ENCODE data around the gene HAND1.
A peak's percentile ranks its signal among the peaks of the same experiment; 100 is the strongest.

The HAND1 gene

GRCh38 chr5:154478224-154478565 is at the start of gene HAND1:
HAND1 (minus strand) TSS chr5:154478227; CDS start chr5:154478008, 219 bp downstream.
- H3K27me3 ChIP-seq (ENCODE audit: control insufficient read depth, insufficient read depth, low read length), result peaks cover 98% of the 10 kb centered on the region

GRCh38 chr5:154526231-154527226 is 48.5 kb upstream of the HAND1 start:
- Histone ChIP-seq H3K4me3 (ENCODE audit: low read length) (no peak overlapping the region), H3K27me3 (ENCODE audit: control insufficient read depth, insufficient read depth, low read length) (no peaks in the 10 kb centered on the region), H3K4me1 (ENCODE audit: control insufficient read depth, insufficient read depth, low read length) (no peaks in the 10 kb centered on the region), H3K27ac (ENCODE audit: low read length) (no peak overlapping the region), H3K36me3 (ENCODE audit: control insufficient read depth, insufficient read depth, low read length) (no peaks in the 10 kb centered on the region), H3K9me3 (ENCODE audit: control insufficient read depth, insufficient read depth, low read length) (no peaks in the 10 kb centered on the region)
- DNase-seq (ENCODE audit: low read depth, low spot score), result no peak
- WGBS (ENCODE audit: insufficient coverage, insufficient read length), result no CpG with 5 or more reads among the region's 12 CpGs

More at GRCh38 chr5:154478224-154478565, at the start of gene HAND1:
- WGBS (ENCODE audit: insufficient coverage, insufficient read length), result no CpG with 5 or more reads among the region's 20 CpGs
- no peak within 1 kb of the TSS for H3K27ac ChIP-seq (ENCODE audit: low read length)
- no peaks in the 10 kb centered on the region for H3K9me3 ChIP-seq (ENCODE audit: control insufficient read depth, insufficient read depth, low read length)
- H3K4me1 ChIP-seq (ENCODE audit: control insufficient read depth, insufficient read depth, low read length), result peaks cover 15% of the 10 kb centered on the region
- no peak for DNase-seq (ENCODE audit: low read depth, low spot score)
- H3K4me3 ChIP-seq (ENCODE audit: low read length), result peak within 1 kb of the TSS; percentile 26; the same call in 1 of the 2 replicates
- H3K36me3 ChIP-seq (ENCODE audit: control insufficient read depth, insufficient read depth, low read length), result no peaks in the 10 kb centered on the region

- Histone ChIP-seq H3K36me3 (ENCODE audit: control insufficient read depth, insufficient read depth, low read length) (no peaks in the 10 kb centered on the region), H3K4me1 (ENCODE audit: control insufficient read depth, insufficient read depth, low read length) (no peaks in the 10 kb centered on the region), H3K4me3 (ENCODE audit: low read length) (no peak overlapping the region), H3K9me3 (ENCODE audit: control insufficient read depth, insufficient read depth, low read length) (no peaks in the 10 kb centered on the region), H3K27me3 (ENCODE audit: control insufficient read depth, insufficient read depth, low read length) (no peaks in the 10 kb centered on the region), H3K27ac (ENCODE audit: low read length) (no peak overlapping the region)
- WGBS (ENCODE audit: insufficient coverage, insufficient read length), result no CpG with 5 or more reads among the region's 2 CpGs
- no peak for DNase-seq (ENCODE audit: low read depth, low spot score)
Measured at GRCh38 chr5:154524859-154525258, 46.8 kb upstream of the HAND1 start.

GRCh38 chr5:154524181-154524580 is 46.2 kb upstream of the HAND1 start:
- Histone ChIP-seq H3K4me3 (ENCODE audit: low read length) (no peak overlapping the region), H3K9me3 (ENCODE audit: control insufficient read depth, insufficient read depth, low read length) (no peaks in the 10 kb centered on the region), H3K4me1 (ENCODE audit: control insufficient read depth, insufficient read depth, low read length) (no peaks in the 10 kb centered on the region), H3K36me3 (ENCODE audit: control insufficient read depth, insufficient read depth, low read length) (no peaks in the 10 kb centered on the region), H3K27ac (ENCODE audit: low read length) (no peak overlapping the region), H3K27me3 (ENCODE audit: control insufficient read depth, insufficient read depth, low read length) (no peaks in the 10 kb centered on the region)
- DNase-seq (ENCODE audit: low read depth, low spot score), result no peak
- no CpG with 5 or more reads among the region's 4 CpGs for WGBS (ENCODE audit: insufficient coverage, insufficient read length)

GRCh38 chr5:154523709-154524108 is 45.7 kb upstream of the HAND1 start:
- no peak for DNase-seq (ENCODE audit: low read depth, low spot score)
- Histone ChIP-seq H3K4me3 (ENCODE audit: low read length) (no peak overlapping the region), H3K4me1 (ENCODE audit: control insufficient read depth, insufficient read depth, low read length) (no peaks in the 10 kb centered on the region), H3K9me3 (ENCODE audit: control insufficient read depth, insufficient read depth, low read length) (no peaks in the 10 kb centered on the region), H3K27ac (ENCODE audit: low read length) (no peak overlapping the region), H3K27me3 (ENCODE audit: control insufficient read depth, insufficient read depth, low read length) (no peaks in the 10 kb centered on the region), H3K36me3 (ENCODE audit: control insufficient read depth, insufficient read depth, low read length) (no peaks in the 10 kb centered on the region)
- no CpG with 5 or more reads among the region's 3 CpGs for WGBS (ENCODE audit: insufficient coverage, insufficient read length)

- DNase-seq (ENCODE audit: low read depth, low spot score), result no peak
- Histone ChIP-seq H3K9me3 (ENCODE audit: control insufficient read depth, insufficient read depth, low read length) (no peaks in the 10 kb centered on the region), H3K4me3 (ENCODE audit: low read length) (no peak overlapping the region), H3K4me1 (ENCODE audit: control insufficient read depth, insufficient read depth, low read length) (no peaks in the 10 kb centered on the region), H3K27ac (ENCODE audit: low read length) (no peak overlapping the region), H3K27me3 (ENCODE audit: control insufficient read depth, insufficient read depth, low read length) (no peaks in the 10 kb centered on the region), H3K36me3 (ENCODE audit: control insufficient read depth, insufficient read depth, low read length) (no peaks in the 10 kb centered on the region)
- WGBS (ENCODE audit: insufficient coverage, insufficient read length), result no CpG with 5 or more reads among the region's 4 CpGs
Measured at GRCh38 chr5:154523104-154523503, 45.1 kb upstream of the HAND1 start.

GRCh38 chr5:154522284-154522683 is 44.3 kb upstream of the HAND1 start:
- Histone ChIP-seq H3K27ac (ENCODE audit: low read length) (no peak overlapping the region), H3K36me3 (ENCODE audit: control insufficient read depth, insufficient read depth, low read length) (no peaks in the 10 kb centered on the region), H3K4me1 (ENCODE audit: control insufficient read depth, insufficient read depth, low read length) (no peaks in the 10 kb centered on the region), H3K27me3 (ENCODE audit: control insufficient read depth, insufficient read depth, low read length) (no peaks in the 10 kb centered on the region), H3K4me3 (ENCODE audit: low read length) (no peak overlapping the region), H3K9me3 (ENCODE audit: control insufficient read depth, insufficient read depth, low read length) (no peaks in the 10 kb centered on the region)
- no CpG with 5 or more reads among the region's 3 CpGs for WGBS (ENCODE audit: insufficient coverage, insufficient read length)
- DNase-seq (ENCODE audit: low read depth, low spot score), result no peak

GRCh38 chr5:154521756-154522155 is 43.7 kb upstream of the HAND1 start:
- WGBS (ENCODE audit: insufficient coverage, insufficient read length), result no CpG with 5 or more reads among the region's 3 CpGs
- Histone ChIP-seq H3K4me1 (ENCODE audit: control insufficient read depth, insufficient read depth, low read length) (no peaks in the 10 kb centered on the region), H3K27ac (ENCODE audit: low read length) (no peak overlapping the region), H3K4me3 (ENCODE audit: low read length) (no peak overlapping the region; the same call in 1 of the 2 replicates), H3K36me3 (ENCODE audit: control insufficient read depth, insufficient read depth, low read length) (no peaks in the 10 kb centered on the region), H3K27me3 (ENCODE audit: control insufficient read depth, insufficient read depth, low read length) (no peaks in the 10 kb centered on the region), H3K9me3 (ENCODE audit: control insufficient read depth, insufficient read depth, low read length) (no peaks in the 10 kb centered on the region)
- DNase-seq (ENCODE audit: low read depth, low spot score), result no peak

GRCh38 chr5:154520861-154521453 is 42.9 kb upstream of the HAND1 start:
- H3K4me1 ChIP-seq (ENCODE audit: control insufficient read depth, insufficient read depth, low read length), result no peaks in the 10 kb centered on the region
- no peaks in the 10 kb centered on the region for H3K36me3 ChIP-seq (ENCODE audit: control insufficient read depth, insufficient read depth, low read length)
- WGBS (ENCODE audit: insufficient coverage, insufficient read length), result no CpG with 5 or more reads among the region's 15 CpGs
- H3K4me3 ChIP-seq (ENCODE audit: low read length), result peak overlapping the region; percentile 15; the same call in 1 of the 2 replicates
- H3K9me3 ChIP-seq (ENCODE audit: control insufficient read depth, insufficient read depth, low read length), result no peaks in the 10 kb centered on the region
- H3K27ac ChIP-seq (ENCODE audit: low read length), result no peak overlapping the region
- no peaks in the 10 kb centered on the region for H3K27me3 ChIP-seq (ENCODE audit: control insufficient read depth, insufficient read depth, low read length)
- peak; percentile 85 for DNase-seq (ENCODE audit: low read depth, low spot score)

- H3K27ac ChIP-seq (ENCODE audit: low read length), result no peak overlapping the region
- H3K27me3 ChIP-seq (ENCODE audit: control insufficient read depth, insufficient read depth, low read length), result no peaks in the 10 kb centered on the region
- H3K36me3 ChIP-seq (ENCODE audit: control insufficient read depth, insufficient read depth, low read length), result no peaks in the 10 kb centered on the region; the same call in 1 of the 2 replicates
- H3K4me3 ChIP-seq (ENCODE audit: low read length), result no peak overlapping the region
- WGBS (ENCODE audit: insufficient coverage, insufficient read length), result no CpG with 5 or more reads among the region's 2 CpGs
- DNase-seq (ENCODE audit: low read depth, low spot score), result no peak
- H3K9me3 ChIP-seq (ENCODE audit: control insufficient read depth, insufficient read depth, low read length), result no peaks in the 10 kb centered on the region
- no peaks in the 10 kb centered on the region for H3K4me1 ChIP-seq (ENCODE audit: control insufficient read depth, insufficient read depth, low read length)
Measured at GRCh38 chr5:154519359-154519758, 41.3 kb upstream of the HAND1 start.
